Fibroblast of pulmonary artery (primary cell): Measurements from ENCODE around the gene IGF1R.

Source experiments
- DNase-seq: peaks from one replicate; pipeline ENCODE4 v3.0.0-alpha.2; 2010; ENCODE audit warnings: low read depth
- H3K4me3 ChIP-seq: replicated peaks from 2 replicates; pipeline ENCODE4 v1.5.1; 2011; ENCODE audit warnings: low read depth, mild to moderate bottlenecking, control low read depth, low read length, moderate library complexity
- CTCF ChIP-seq: IDR thresholded peaks from 2 replicates; pipeline ENCODE4 v1.5.1; 2011; ENCODE audit warnings: mild to moderate bottlenecking, control low read depth, low read length, inconsistent platforms; ENCODE audit errors: missing control alignments

The IGF1R gene

GRCh38 chr15:98663606-98664005, 15.3 kb downstream of the IGF1R start:
- no peak overlapping the region for H3K4me3 ChIP-seq
- TF ChIP-seq CTCF, result no peak
- DNase-seq, result no peak

GRCh38 chr15:98666441-98666840, 18.1 kb downstream of the IGF1R start:
- no peak for TF ChIP-seq CTCF
- DNase-seq, result no peak

GRCh38 chr15:98666841-98667240, 18.5 kb downstream of the IGF1R start:
- no peak for TF ChIP-seq CTCF
- no peak overlapping the region for H3K4me3 ChIP-seq
- DNase-seq, result no peak

More at GRCh38 chr15:98666441-98666840, 18.1 kb downstream of the IGF1R start:
- no peak overlapping the region for H3K4me3 ChIP-seq

- H3K4me3 ChIP-seq, result no peak overlapping the region
- TF ChIP-seq CTCF, result no peak
- no peak for DNase-seq
Observed at GRCh38 chr15:98667521-98668179, 19.3 kb downstream of the IGF1R start.

- no peak for TF ChIP-seq CTCF
- peak; percentile 24 for DNase-seq
- H3K4me3 ChIP-seq, result no peak overlapping the region
Observed at GRCh38 chr15:98668566-98669308, 20.4 kb downstream of the IGF1R start.

GRCh38 chr15:98669638-98670037, 21.3 kb downstream of the IGF1R start:
- no peak overlapping the region for H3K4me3 ChIP-seq
- no peak for TF ChIP-seq CTCF
- no peak for DNase-seq
